HG03571 (cell line): ENCODE measurements around the gene METTL6.
"Not testable (repeated sequence)": the region's sequence is repeated elsewhere in the genome, so short reads cannot be mapped to it uniquely, and the experiment has no call there.

Experiments
- ATAC-seq: cut with Tn5 transposase; IDR thresholded peaks from one replicate; pipeline ENCODE4 v1.9.1; 2021; ENCODE audit not compliant: unreplicated experiment

Gene METTL6

GRCh38 chr3:15405448-15406050 is 21.8 kb downstream of the METTL6 start:
- ATAC-seq: no peak

- ATAC-seq: no peak
Observed at GRCh38 chr3:15404767-15405166, 22.6 kb downstream of the METTL6 start.

GRCh38 chr3:15403965-15404364 is 23.4 kb downstream of the METTL6 start:
- ATAC-seq: no peak

GRCh38 chr3:15403495-15403894 is 23.8 kb downstream of the METTL6 start:
- no peak for ATAC-seq

GRCh38 chr3:15401936-15402335 is 25.4 kb downstream of the METTL6 start:
- no peak for ATAC-seq

GRCh38 chr3:15399970-15400369 is 27.4 kb downstream of the METTL6 start:
- ATAC-seq: no peak

- ATAC-seq: not testable (repeated sequence)
Observed at GRCh38 chr3:15398731-15399133, 28.6 kb downstream of the METTL6 start.

- not testable (repeated sequence) for ATAC-seq
Observed at GRCh38 chr3:15393252-15393651, 34.1 kb downstream of the METTL6 start.

- ATAC-seq: no peak
Observed at GRCh38 chr3:15391007-15391406, 36.3 kb downstream of the METTL6 start.

- ATAC-seq: no peak
Observed at GRCh38 chr3:15390460-15390859, 36.9 kb downstream of the METTL6 start.

- not testable (repeated sequence) for ATAC-seq
Observed at GRCh38 chr3:15388335-15388734, 39.0 kb downstream of the METTL6 start.

GRCh38 chr3:15387735-15388134 is 39.6 kb downstream of the METTL6 start:
- no peak for ATAC-seq

- ATAC-seq: no peak
Observed at GRCh38 chr3:15387171-15387581, 40.2 kb downstream of the METTL6 start.

- not testable (repeated sequence) for ATAC-seq
Observed at GRCh38 chr3:15386654-15386955, 40.7 kb downstream of the METTL6 start.

GRCh38 chr3:15385901-15386653 is 41.3 kb downstream of the METTL6 start:
- no peak for ATAC-seq

GRCh38 chr3:15385238-15385695 is 42.1 kb downstream of the METTL6 start:
- not testable (repeated sequence) for ATAC-seq

- peak; percentile 82 for ATAC-seq
Observed at GRCh38 chr3:15384510-15385237, 42.7 kb downstream of the METTL6 start.

GRCh38 chr3:15382405-15382923 is 44.9 kb downstream of the METTL6 start:
- no peak for ATAC-seq

GRCh38 chr3:15380980-15381890 is 46.1 kb downstream of the METTL6 start:
- no peak for ATAC-seq

- peak; percentile 93 for ATAC-seq
Observed at GRCh38 chr3:15377961-15378791, 49.2 kb downstream of the METTL6 start.
